MM.1S (cell line): Measurements from ENCODE around the gene MCOLN2.

Experiments
- DNase-seq: peaks from one replicate; pipeline ENCODE4 v3.0.0-alpha.2; 2015
- H2AFZ ChIP-seq: fragments of 300-600 bp; sonication (generic); 2 replicates; pipeline ENCODE4 v1.6.0; 2016; ENCODE audit warnings: antibody characterized with exemption, low read length
- H3F3A ChIP-seq: fragments of 300-600 bp; sonication (generic); 2 replicates; pipeline ENCODE4 v1.6.1; 2016; ENCODE audit warnings: mild to moderate bottlenecking, antibody characterized with exemption, low read length, moderate library complexity, mixed read lengths; ENCODE audit not compliant: insufficient read depth
- H3K27ac ChIP-seq: fragments of 300-600 bp; sonication (generic); 2 replicates; pipeline ENCODE4 v1.5.1; 2016; ENCODE audit warnings: mild to moderate bottlenecking, low read length
- H3K27me3 ChIP-seq: fragments of 300-600 bp; sonication (generic); replicated peaks from 2 replicates; pipeline ENCODE4 v1.6.0; 2016; ENCODE audit warnings: low read length; ENCODE audit not compliant: insufficient read depth
- H3K36me3 ChIP-seq: fragments of 300-600 bp; sonication (generic); replicated peaks from 2 replicates; pipeline ENCODE4 v1.6.1; 2016; ENCODE audit warnings: mild to moderate bottlenecking, low read length, mixed read lengths; ENCODE audit not compliant: insufficient read depth
- H3K4me1 ChIP-seq: fragments of 300-600 bp; sonication (generic); 2 replicates; pipeline ENCODE4 v1.6.1; 2016; ENCODE audit warnings: low read length, mixed read lengths
- H3K4me2 ChIP-seq: fragments of 300-600 bp; sonication (generic); 2 replicates; pipeline ENCODE4 v1.6.0; 2016; ENCODE audit warnings: low read depth, low read length
- H3K4me3 ChIP-seq: fragments of 300-600 bp; sonication (generic); 2 replicates; pipeline ENCODE4 v1.5.1; 2016; ENCODE audit warnings: low read length, mixed read lengths
- H3K79me2 ChIP-seq: fragments of 300-600 bp; sonication (generic); 2 replicates; pipeline ENCODE4 v1.6.1; 2016; ENCODE audit warnings: mixed run types, low read length, mixed read lengths
- H3K9ac ChIP-seq: fragments of 300-600 bp; sonication (generic); 2 replicates; pipeline ENCODE4 v1.6.1; 2016; ENCODE audit warnings: low read length, mixed read lengths
- H3K9me2 ChIP-seq: fragments of 300-600 bp; sonication (generic); replicated peaks from 2 replicates; pipeline ENCODE4 v1.6.1; 2016; ENCODE audit warnings: mild to moderate bottlenecking, low read length, mixed read lengths; ENCODE audit not compliant: insufficient read depth
- H3K9me3 ChIP-seq: fragments of 300-600 bp; sonication (generic); replicated peaks from 2 replicates; pipeline ENCODE4 v1.6.1; 2016; ENCODE audit warnings: mild to moderate bottlenecking, low read length, mixed read lengths; ENCODE audit not compliant: insufficient read depth
- H4K20me1 ChIP-seq: fragments of 300-600 bp; sonication (generic); 2 replicates; pipeline ENCODE4 v1.6.1; 2016; ENCODE audit warnings: mild to moderate bottlenecking, low read length, moderate library complexity, mixed read lengths; ENCODE audit not compliant: insufficient read depth
- CTCF ChIP-seq: fragments of 300-600 bp; sonication (generic); IDR thresholded peaks from 2 replicates; pipeline ENCODE4 v1.5.1; 2016; ENCODE audit warnings: antibody characterized with exemption, low read length, mixed read lengths
- EZH2 ChIP-seq: fragments of 300-600 bp; sonication (generic); optimal IDR thresholded peaks from 2 replicates; pipeline ENCODE3; 2017; ENCODE audit warnings: low read depth, mild to moderate bottlenecking, antibody characterized with exemption, low read length, mixed read lengths
- EZH2phosphoT487 ChIP-seq: fragments of 300-600 bp; sonication (generic); IDR thresholded peaks from 2 replicates; pipeline ENCODE4 v1.6.1; 2018; ENCODE audit warnings: antibody characterized with exemption, low read length

MCOLN2 gene

GRCh38 chr1:85033221-85033620, 36.3 kb upstream of the MCOLN2 start:
- no peak for TF ChIP-seq CTCF
- no peak for TF ChIP-seq EZH2
- TF ChIP-seq EZH2phosphoT487 = no peak

GRCh38 chr1:85030536-85030935, 33.6 kb upstream of the MCOLN2 start:
- TF ChIP-seq CTCF = no peak
- TF ChIP-seq EZH2phosphoT487 = no peak
- no peak for TF ChIP-seq EZH2
- no peaks in the 10 kb centered on the region for H3K79me2 ChIP-seq
- no peaks in the 10 kb centered on the region for H3K9me3 ChIP-seq
- H3K9me2 ChIP-seq = no peaks in the 10 kb centered on the region
- H3K27ac ChIP-seq = no peak overlapping the region
- H2AFZ ChIP-seq = no peak overlapping the region
- H3K36me3 ChIP-seq = no peaks in the 10 kb centered on the region
- no peaks in the 10 kb centered on the region for H3F3A ChIP-seq
- no peak overlapping the region for H3K9ac ChIP-seq
- DNase-seq = no peak
- H3K27me3 ChIP-seq = no peaks in the 10 kb centered on the region
- H3K4me3 ChIP-seq = no peak overlapping the region
- H4K20me1 ChIP-seq = no peaks in the 10 kb centered on the region
- H3K4me1 ChIP-seq = no peaks in the 10 kb centered on the region
- H3K4me2 ChIP-seq = no peak overlapping the region

More at GRCh38 chr1:85033221-85033620, 36.3 kb upstream of the MCOLN2 start:
- H3K9me3 ChIP-seq = no peaks in the 10 kb centered on the region
- H3K4me3 ChIP-seq = no peak overlapping the region
- no peaks in the 10 kb centered on the region for H3K4me1 ChIP-seq
- no peak overlapping the region for H3K27ac ChIP-seq
- no peaks in the 10 kb centered on the region for H3K79me2 ChIP-seq
- H3K36me3 ChIP-seq = no peaks in the 10 kb centered on the region
- no peak overlapping the region for H3K4me2 ChIP-seq
- H4K20me1 ChIP-seq = no peaks in the 10 kb centered on the region
- no peak overlapping the region for H3K9ac ChIP-seq
- H3K27me3 ChIP-seq = no peaks in the 10 kb centered on the region
- no peak overlapping the region for H2AFZ ChIP-seq
- H3K9me2 ChIP-seq = no peaks in the 10 kb centered on the region
- H3F3A ChIP-seq = no peaks in the 10 kb centered on the region
- no peak for DNase-seq

- no peaks in the 10 kb centered on the region for H3F3A ChIP-seq
- H3K4me3 ChIP-seq = no peak overlapping the region
- DNase-seq = no peak
- no peaks in the 10 kb centered on the region for H3K4me1 ChIP-seq
- H3K9me2 ChIP-seq = no peaks in the 10 kb centered on the region
- no peaks in the 10 kb centered on the region for H3K36me3 ChIP-seq
- no peaks in the 10 kb centered on the region for H4K20me1 ChIP-seq
- no peaks in the 10 kb centered on the region for H3K79me2 ChIP-seq
- no peaks in the 10 kb centered on the region for H3K27me3 ChIP-seq
- TF ChIP-seq CTCF (no peak), EZH2phosphoT487 (no peak), EZH2 (no peak)
- no peak overlapping the region for H3K9ac ChIP-seq
- no peaks in the 10 kb centered on the region for H3K9me3 ChIP-seq
- no peak overlapping the region for H3K4me2 ChIP-seq
- no peak overlapping the region for H3K27ac ChIP-seq
- H2AFZ ChIP-seq = no peak overlapping the region
Measured at GRCh38 chr1:85028151-85028550, 31.2 kb upstream of the MCOLN2 start.
